Measurements from ENCODE around the gene RNF121. TPM values are rescaled to one million over a fixed set of nuclear protein-coding genes. Genes with fewer than 3 reads are reported as not detected.

RNF121 gene
- total and polyA plus RNA-seq, 2 of the 4 experiments (the other 2 are of a cell fraction) = 43.4 to 88.7 TPM

DNA sequence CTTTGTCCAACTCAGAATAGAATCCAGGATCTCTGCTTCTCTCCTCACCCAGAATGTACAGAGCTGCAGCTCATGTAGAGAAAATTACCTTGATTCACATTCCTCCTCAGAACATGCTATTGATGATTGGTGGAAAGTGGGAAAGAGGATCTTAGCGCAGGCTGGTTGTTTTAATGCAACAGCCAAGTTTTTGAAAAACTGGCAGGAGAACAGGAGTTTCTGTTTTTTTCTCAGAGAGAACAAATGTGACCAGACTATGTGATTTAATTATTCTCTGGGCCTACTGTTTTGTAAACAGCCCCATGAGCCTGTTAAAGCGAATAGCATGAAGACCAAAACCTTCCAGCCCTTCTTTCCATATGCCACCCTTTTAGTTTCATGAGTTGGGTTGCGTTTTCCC lies 50.8 kb downstream of the RNF121 start:
- CTCF ChIA-PET = no interaction called here
- no peak overlapping the region for H3K27ac ChIP-seq (ENCODE audit: insufficient read depth, low read length)
- no CpG with 5 or more reads among the region's 3 CpGs for whole genome bisulfite sequencing, 2 experiments (ENCODE audit: extremely low coverage in 2 of 2, insufficient read length in 1 of 2)

More for the DNA sequence above, 50.8 kb downstream of the RNF121 start:
- no peak overlapping the region for H3K18ac ChIP-seq (ENCODE audit: low read depth, low read length)
- H2BK5ac ChIP-seq (ENCODE audit: low read depth, low read length, poor library complexity, severe bottlenecking) = no peak overlapping the region
- peaks cover 5% of the 10 kb centered on the region for H3K36me3 ChIP-seq (ENCODE audit: control insufficient read depth, insufficient read depth, low read length)
- H3K56ac ChIP-seq (ENCODE audit: extremely low read depth, insufficient read depth, low read length) = no peak overlapping the region
- H2AFZ ChIP-seq (replicated peaks; ENCODE audit: low read length, poor library complexity) = no peak overlapping the region
- ATAC-seq (ENCODE audit: low read depth) = no peak
- H3K79me1 ChIP-seq (ENCODE audit: low read depth in 1 of 2, low read length in 2 of 2) = peaks cover 16 to 41% of the 10 kb centered on the region in 2 experiments; a peak in 3 of 4 replicates
- H3K14ac ChIP-seq (replicated peaks; ENCODE audit: low read depth, low read length) = no peak overlapping the region
- in situ Hi-C loops (cut with MboI; ENCODE audit: low sequenced_read_pairs) (loop anchor here (10.0 kb wide), 1 partner anchor 55 kb away; the partner anchor contains the start of genes RNF121 and XNDC1N), dilution Hi-C loops (cut with HindIII; ENCODE audit: low sequenced_read_pairs, unreplicated experiment) (no loop called here), intact Hi-C loops (cut with micrococcal nuclease) (no loop called here)
- DNase-seq = no peak
- H4K91ac ChIP-seq (ENCODE audit: insufficient read depth, low read depth, low read length) = no peak overlapping the region
- no peak overlapping the region for H4K8ac ChIP-seq (ENCODE audit: low read depth in 2 of 2, low read length in 2 of 2)
- H3K4me3 ChIP-seq (ENCODE audit: insufficient read depth, low read depth, low read length) = no peak overlapping the region
- H2BK15ac ChIP-seq (ENCODE audit: low read depth, low read length) = no peak overlapping the region
- BruUV-seq (replicated peaks) = no TSS peak
- H4K5ac ChIP-seq (ENCODE audit: low read depth, low read length) = no peak overlapping the region
- H3K4ac ChIP-seq (ENCODE audit: low read depth, low read length) = no peak overlapping the region
- no peak overlapping the region for H2AK9ac ChIP-seq (replicated peaks; ENCODE audit: low read depth, low read length, poor library complexity)
- no peak overlapping the region for H3K23ac ChIP-seq (ENCODE audit: low read depth, low read length)
- H4K20me1 ChIP-seq (ENCODE audit: insufficient read depth, low read length) = peaks cover 11% of the 10 kb centered on the region; the same call in 1 of the 2 replicates
- no peak overlapping the region for H2BK120ac ChIP-seq (ENCODE audit: low read depth, low read length)
- peaks cover 4% of the 10 kb centered on the region; the same call in 1 of the 2 replicates for H3K9me1 ChIP-seq (ENCODE audit: insufficient read depth, low read length)
- peaks cover 8% of the 10 kb centered on the region for H3K4me1 ChIP-seq (ENCODE audit: control insufficient read depth, insufficient read depth, low read length)
- POLR2A ChIA-PET (ENCODE audit: unreplicated experiment) = no interaction called here
- H3K4me2 ChIP-seq (ENCODE audit: low read depth, low read length) = no peak overlapping the region
- H3K9ac ChIP-seq (ENCODE audit: low read depth, low read length) = no peak overlapping the region
- TF ChIP-seq FOS (IDR thresholded peaks at IDR 0.05; ENCODE audit: low read depth, low read length) = no peak
- no peak for TF ChIP-seq SMC3 (IDR thresholded peaks at IDR 0.05; ENCODE audit: low read depth, low read length)
- TF ChIP-seq RAD21 (IDR thresholded peaks at IDR 0.05; ENCODE audit: low read length) = no peak
- no peak for TF ChIP-seq CEBPB (IDR thresholded peaks at IDR 0.05; ENCODE audit: low read depth, low read length)
- TF ChIP-seq CHD1 (IDR thresholded peaks at IDR 0.05; ENCODE audit: low read depth, low read length) = no peak
- no peak for TF ChIP-seq POLR2A (IDR thresholded peaks at IDR 0.05; ENCODE audit: low read depth, low read length)
- TF ChIP-seq, protein P1, sequence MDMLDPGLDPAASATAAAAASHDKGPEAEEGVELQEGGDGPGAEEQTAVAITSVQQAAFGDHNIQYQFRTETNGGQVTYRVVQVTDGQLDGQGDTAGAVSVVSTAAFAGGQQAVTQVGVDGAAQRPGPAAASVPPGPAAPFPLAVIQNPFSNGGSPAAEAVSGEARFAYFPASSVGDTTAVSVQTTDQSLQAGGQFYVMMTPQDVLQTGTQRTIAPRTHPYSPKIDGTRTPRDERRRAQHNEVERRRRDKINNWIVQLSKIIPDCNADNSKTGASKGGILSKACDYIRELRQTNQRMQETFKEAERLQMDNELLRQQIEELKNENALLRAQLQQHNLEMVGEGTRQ (IDR thresholded peaks at IDR 0.05; ENCODE audit: low read depth, low read length) = no peak
- TF ChIP-seq RFX5 (IDR thresholded peaks at IDR 0.05; ENCODE audit: low read depth, low read length) = no peak
- no peak for TF ChIP-seq MXI1 (IDR thresholded peaks at IDR 0.05; ENCODE audit: borderline replicate concordance, low read depth, low read length)
- TF ChIP-seq, protein P2, sequence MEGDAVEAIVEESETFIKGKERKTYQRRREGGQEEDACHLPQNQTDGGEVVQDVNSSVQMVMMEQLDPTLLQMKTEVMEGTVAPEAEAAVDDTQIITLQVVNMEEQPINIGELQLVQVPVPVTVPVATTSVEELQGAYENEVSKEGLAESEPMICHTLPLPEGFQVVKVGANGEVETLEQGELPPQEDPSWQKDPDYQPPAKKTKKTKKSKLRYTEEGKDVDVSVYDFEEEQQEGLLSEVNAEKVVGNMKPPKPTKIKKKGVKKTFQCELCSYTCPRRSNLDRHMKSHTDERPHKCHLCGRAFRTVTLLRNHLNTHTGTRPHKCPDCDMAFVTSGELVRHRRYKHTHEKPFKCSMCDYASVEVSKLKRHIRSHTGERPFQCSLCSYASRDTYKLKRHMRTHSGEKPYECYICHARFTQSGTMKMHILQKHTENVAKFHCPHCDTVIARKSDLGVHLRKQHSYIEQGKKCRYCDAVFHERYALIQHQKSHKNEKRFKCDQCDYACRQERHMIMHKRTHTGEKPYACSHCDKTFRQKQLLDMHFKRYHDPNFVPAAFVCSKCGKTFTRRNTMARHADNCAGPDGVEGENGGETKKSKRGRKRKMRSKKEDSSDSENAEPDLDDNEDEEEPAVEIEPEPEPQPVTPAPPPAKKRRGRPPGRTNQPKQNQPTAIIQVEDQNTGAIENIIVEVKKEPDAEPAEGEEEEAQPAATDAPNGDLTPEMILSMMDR (conservative IDR thresholded peaks at IDR 0.05; ENCODE audit: low read depth, low read length) = no peak
- no peak for TF ChIP-seq NFE2L2 (IDR thresholded peaks at IDR 0.05; ENCODE audit: low read depth, low read length)
- no peak for TF ChIP-seq RCOR1 (IDR thresholded peaks at IDR 0.05; ENCODE audit: insufficient replicate concordance, low read length)
- TF ChIP-seq MAZ (IDR thresholded peaks at IDR 0.05; ENCODE audit: borderline replicate concordance, low read depth, low read length) = no peak
- TF ChIP-seq, protein P3, sequence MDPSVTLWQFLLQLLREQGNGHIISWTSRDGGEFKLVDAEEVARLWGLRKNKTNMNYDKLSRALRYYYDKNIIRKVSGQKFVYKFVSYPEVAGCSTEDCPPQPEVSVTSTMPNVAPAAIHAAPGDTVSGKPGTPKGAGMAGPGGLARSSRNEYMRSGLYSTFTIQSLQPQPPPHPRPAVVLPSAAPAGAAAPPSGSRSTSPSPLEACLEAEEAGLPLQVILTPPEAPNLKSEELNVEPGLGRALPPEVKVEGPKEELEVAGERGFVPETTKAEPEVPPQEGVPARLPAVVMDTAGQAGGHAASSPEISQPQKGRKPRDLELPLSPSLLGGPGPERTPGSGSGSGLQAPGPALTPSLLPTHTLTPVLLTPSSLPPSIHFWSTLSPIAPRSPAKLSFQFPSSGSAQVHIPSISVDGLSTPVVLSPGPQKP (IDR thresholded peaks at IDR 0.05; ENCODE audit: borderline replicate concordance, low read depth, low read length) = no peak
- TF ChIP-seq BHLHE40 (IDR thresholded peaks at IDR 0.05; ENCODE audit: low read depth, low read length) = no peak
- TF ChIP-seq MAFK (IDR thresholded peaks at IDR 0.05; ENCODE audit: low read depth, low read length) = no peak
- no peaks in the 10 kb centered on the region for H3K27me3 ChIP-seq (ENCODE audit: control insufficient read depth, insufficient read depth, low read length)
- H2BK20ac ChIP-seq (ENCODE audit: low read depth, low read length) = no peak overlapping the region
- no peak overlapping the region for H2AK5ac ChIP-seq (ENCODE audit: low read depth, low read length)
- H3K9me3 ChIP-seq (ENCODE audit: control insufficient read depth, insufficient read depth, low read length) = no peaks in the 10 kb centered on the region
